T follicular helper cell (primary cell): Measurements from ENCODE around the gene RP2.

ENCODE experiments used
- DNase-seq: peaks from one replicate; pipeline ENCODE4 v3.0.0-alpha.2; 2020; ENCODE audit warnings: low read depth
- total RNA-seq, 2 experiments: gene quantifications; one replicate each; lab custom pipeline; 2026; lab: John Stamatoyannopoulos, UW

Gene RP2
- 15.3 to 20.3 reads per million in 2 experiments for total RNA-seq

GRCh38 chrX:46836701-46837557, at the start of gene RP2:
Gene RP2 (plus strand): TSS chrX:46837043. CDS start chrX:46837101, 58 bp downstream.
- DNase-seq = peak; percentile 78

DNA sequence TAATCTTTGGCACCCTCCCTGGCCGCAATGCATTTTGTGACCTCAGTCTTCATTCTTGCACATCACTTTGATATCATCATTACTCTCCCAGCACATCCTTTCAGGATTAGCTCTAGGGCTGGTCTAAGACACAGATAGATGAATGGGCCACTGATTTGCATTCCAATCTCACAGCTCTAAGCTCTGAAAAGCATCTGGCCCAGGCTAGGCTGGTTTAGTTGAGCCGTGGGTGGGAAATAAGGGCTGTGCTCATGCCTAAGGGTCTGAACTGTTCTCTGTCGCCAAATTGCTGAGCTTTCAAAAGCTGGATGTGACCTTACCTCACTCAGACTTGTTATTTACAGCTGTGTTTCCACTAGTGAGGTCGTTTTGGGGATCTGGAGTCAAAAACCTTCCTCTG, 47.9 kb upstream of the RP2 start:
- DNase-seq = no peak

DNA sequence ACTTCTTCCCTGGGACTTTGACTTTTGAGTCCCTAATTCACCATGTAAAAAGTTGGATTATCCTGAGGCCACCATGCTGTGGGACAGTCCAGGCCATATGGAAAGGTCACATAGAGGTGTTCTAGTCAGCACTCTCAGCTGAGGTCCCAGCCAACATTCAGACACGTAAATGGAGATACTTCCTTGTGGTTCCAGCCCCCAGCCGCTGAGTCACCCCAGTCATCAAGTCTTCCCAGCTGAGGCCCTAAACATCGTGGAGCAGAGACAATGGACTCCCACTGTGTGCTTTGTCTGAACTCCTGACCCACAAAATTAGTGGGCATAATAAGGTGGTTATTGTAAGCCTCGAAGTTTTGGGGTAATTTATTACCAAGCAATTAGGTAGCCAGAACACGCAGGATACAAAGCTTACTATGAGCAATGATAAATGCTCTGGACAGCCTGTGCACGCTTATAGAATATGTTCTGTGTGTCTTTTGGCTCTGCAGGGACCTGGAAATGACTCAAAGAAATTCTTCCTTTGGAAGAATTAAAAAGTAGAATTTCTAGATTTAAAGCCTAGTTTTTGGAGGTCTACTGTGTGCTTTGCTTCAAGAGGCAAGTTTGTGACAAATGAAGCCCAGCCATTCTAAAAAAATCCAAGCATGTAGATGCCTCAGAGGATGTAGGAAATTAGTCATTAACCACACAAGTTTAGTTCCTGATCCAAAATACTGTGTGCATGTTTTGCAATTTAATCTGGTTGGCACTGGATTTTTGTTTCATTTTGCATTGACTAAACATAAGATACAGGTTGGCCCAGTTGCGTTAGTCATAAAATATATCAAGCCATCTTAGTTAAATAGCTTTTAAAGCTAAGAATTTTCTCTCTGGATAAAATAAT, 44.7 kb upstream of the RP2 start:
- no peak for DNase-seq

- no peak for DNase-seq
Observed at GRCh38 chrX:46792810-46793188, 44.0 kb upstream of the RP2 start.

GRCh38 chrX:46793386-46794143, 43.3 kb upstream of the RP2 start:
- DNase-seq = no peak

- peak; percentile 41 for DNase-seq
Observed at GRCh38 chrX:46796574-46797191, 40.2 kb upstream of the RP2 start.

DNA sequence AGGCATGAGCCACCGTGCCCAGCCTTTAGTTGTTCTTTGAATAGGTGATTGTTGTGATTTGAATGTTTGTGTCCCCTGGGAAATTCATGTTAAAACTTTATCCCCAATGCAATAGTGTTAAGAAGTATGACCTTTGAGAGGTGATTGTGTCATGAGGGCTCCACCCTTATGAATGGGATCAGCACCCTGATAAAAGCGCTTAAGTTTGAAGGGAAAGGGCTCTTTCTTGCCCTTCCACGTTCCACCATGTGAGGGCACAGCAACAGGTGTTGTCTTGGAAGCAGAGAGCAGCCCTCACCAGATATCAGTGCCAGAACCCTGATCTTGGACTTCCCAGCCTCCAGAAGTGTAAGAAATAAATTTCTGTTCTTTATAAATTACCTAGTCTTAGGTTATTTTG, 33.7 kb upstream of the RP2 start:
- no peak for DNase-seq

- no peak for DNase-seq
Observed at GRCh38 chrX:46805270-46805669, 31.6 kb upstream of the RP2 start.

- DNase-seq = no peak
Observed at GRCh38 chrX:46811121-46811520, 25.7 kb upstream of the RP2 start.

DNA sequence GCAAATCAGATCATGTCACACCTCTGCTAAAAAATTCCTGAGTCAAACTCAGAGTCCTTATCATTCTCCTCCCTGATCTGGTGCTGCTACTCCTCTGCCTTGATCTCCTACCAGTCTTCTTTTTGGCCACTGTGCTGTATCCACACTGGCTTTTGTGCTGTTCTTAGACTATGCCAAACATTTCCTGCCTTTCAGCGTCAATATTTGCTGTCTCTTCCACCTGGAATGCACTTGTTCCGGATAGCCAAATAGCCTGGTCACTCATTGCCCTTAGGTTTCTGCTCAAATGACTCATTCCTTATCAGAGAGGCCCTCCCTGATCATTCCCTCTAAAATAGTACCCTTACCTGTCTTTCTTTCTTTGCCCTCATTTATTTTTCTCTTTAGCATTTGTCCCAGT, 24.4 kb upstream of the RP2 start:
- no peak for DNase-seq

DNA sequence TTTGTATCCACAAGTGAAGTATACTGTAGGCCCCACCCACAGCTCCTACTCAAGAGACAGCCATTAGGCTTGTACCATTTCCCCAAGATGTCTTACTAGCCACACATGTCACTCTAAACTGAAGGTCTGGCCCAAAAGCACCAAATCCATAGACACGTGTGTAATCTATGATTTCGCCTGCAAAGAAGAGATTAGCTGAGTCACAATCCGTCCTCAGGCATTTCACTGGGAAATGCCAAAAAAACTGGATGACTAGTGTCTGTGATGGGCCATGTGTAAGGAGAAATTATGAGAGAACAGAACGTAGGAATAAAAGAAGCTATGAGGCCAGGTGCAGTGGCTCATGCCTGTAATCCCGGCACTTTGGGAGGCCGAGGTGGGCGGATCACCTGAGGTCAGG, 21.9 kb upstream of the RP2 start:
- DNase-seq = no peak

DNA sequence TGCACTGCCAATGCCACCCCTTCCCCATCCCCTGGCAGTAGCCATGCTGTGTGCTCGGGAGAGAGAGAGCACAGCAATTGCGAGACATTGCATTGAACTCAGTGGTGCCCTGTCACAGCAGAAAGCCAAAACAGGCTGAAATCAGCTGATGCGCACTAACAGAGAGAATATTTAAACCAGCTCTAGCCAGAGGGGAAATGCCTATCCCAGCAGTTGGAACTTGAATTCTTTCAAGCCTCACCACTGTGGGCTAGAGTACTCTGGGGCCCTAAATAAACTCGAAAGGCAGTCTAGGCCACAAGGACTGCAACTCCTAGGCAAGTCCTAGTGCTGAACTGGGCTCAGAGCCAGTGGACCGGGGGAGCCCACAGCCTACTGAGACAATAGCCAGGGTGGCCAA, 17.7 kb upstream of the RP2 start:
- DNase-seq = no peak

DNA sequence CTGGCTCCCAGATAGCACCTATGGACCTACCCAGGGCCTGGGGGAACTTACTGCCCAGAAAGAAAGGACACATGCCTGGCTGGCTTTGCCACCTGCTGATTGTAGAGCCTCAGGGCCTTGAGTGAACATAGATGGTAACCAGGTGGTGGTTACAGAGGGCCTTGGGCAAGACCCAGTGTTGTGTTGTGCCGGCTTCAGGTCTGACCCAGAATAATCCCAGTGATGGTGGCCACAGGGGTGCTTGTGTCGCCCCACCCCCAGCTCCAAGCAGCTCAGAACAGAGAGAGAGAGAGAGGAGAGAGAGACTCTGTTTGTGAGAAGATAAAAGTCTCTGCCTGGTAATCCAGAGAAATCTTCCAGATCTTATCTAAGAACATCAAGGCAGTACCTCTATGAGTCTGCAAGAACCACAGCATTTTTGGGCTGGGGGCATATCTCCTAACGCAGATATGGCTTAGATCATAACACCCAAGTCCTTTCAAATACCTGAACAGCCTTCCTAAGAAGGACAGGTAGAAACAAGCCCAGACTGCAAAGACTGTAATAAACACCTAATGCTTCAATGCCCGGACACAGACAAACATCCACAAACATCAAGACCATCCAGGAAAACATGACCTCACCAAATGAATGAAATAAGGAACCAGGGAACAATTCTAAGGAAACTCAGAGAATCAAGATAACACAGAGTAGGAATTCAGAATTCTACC, 16.3 kb upstream of the RP2 start:
- DNase-seq = no peak

- no peak for DNase-seq
Observed at GRCh38 chrX:46823481-46823880, 13.4 kb upstream of the RP2 start.

GRCh38 chrX:46831765-46832327, 5.0 kb upstream of the RP2 start:
- no peak for DNase-seq

DNA sequence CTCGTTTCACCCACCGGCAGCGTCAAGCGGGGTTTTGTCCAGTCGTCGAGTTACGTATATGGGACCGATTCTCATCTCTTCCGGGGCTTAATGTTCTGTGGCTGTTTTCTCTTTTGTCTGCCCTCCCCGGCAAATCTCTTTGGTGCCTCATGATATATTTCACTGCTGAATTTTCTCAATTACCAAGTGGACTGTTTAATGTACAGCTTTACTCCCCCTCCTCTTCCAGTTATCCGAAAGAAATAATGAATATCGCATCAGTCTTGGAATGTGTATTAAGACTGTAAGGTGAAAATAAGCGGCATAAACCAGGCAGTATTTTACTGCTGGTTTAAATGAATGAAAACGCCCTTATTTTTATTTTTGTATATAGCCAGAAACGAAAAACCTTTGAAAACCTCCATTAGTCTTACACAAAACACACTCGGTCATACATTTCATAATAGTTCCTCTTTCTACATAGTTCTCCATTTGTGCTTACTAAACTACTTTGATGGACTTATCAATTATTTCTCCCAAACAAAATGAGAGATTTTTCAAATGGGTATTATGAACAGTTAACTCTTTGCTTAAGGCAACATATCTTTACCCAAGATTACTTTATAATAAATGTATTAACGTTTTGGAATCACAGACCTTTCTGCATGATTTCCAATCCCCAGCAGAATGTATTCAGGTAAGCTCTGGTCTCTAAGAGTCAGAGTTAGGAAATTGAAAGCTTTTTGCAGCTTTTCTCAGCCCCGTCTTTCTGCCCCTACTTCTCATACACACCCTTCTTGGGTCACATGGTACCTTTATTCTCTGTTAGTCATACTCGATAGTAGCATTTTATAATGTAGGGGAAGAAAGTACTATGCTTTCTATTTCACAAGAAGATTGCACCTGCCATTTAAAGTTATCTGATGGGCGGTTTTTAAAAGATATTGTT, 979 bp downstream of the RP2 start:
- DNase-seq = no peak

DNA sequence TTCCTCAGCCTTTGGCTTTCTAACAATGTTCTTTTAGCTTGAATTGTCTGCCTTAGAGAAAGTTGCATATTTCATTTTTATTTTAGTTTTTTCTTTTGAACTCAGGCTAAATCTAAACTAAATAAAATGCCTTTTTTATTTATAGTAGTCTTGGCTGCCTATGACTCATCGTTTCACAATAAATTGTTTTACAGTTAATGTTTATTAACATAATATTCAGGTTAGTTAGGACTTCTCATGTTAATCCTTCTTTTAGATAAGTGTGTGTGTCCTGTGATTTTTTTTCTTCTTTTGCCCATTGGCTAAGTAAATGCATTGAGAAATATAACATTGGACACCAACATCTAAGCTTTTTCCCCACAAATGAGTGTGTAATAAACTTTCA, 1.6 kb downstream of the RP2 start:
- DNase-seq = no peak

DNA sequence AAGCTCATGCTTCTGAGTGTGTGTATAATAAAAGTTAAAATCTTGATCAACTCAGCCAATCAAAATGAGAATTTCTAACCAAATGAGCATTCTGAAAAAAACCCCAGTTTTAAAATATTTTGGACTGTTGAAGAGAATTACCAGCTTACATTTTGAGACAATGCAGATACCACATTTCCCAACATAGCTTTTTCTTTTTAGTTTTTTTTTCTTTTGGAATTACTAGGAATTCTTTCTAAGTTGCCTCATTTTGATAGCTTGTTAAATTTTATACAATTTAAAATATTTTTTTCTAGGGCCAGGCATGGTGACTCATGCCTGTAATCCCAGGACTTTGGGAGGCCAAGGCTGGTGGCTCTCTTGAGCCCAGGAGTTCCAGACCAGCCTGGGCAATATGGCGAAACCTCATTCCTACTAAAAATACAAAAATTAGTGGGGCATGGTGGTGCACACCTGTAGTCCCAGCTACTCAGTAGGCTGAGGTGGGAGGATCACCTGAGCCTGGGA, 2.2 kb downstream of the RP2 start:
- DNase-seq = no peak

- no peak for DNase-seq
Observed at GRCh38 chrX:46840946-46841345, 4.1 kb downstream of the RP2 start.

DNA sequence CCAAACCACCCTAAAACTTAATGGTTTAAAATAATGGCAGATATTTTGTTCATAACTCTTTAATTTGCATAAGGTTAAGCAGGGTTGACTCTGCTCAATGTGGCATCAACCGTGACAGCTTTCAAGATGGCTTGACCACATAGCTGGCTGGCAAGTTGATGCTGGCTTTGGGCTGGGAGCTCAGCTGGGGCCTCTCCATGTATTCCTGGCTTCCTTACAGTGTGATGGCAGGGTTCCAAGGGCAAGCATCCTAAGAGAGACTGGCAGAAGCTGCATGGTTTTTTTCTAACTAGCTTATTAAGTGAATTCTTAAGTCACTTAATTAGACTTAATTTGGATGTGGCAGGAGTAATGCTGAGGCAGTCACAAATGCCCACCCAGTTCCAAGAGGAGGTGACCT, 4.5 kb downstream of the RP2 start:
- DNase-seq = no peak
